Tibial artery (tissue), 4 donors: ENCODE measurements around the gene MRPL14.

Experiments used
- DNase-seq, 2 donors: peaks; one replicate each; pipeline ENCODE4 v3.0.0-alpha.2; 2019
- H3K27ac ChIP-seq, 2 donors: fragments of 200-600 bp; sonication (generic) in 1 of 2; 1 replicate in 1 of 2; 2 replicates in 1 of 2; pipeline ENCODE4 v1.5.1; 2018 to 2019; ENCODE audit warnings: mild to moderate bottlenecking in 1 of 2
- H3K27me3 ChIP-seq, 2 donors: fragments of 200-600 bp; sonication (generic) in 1 of 2; one replicate each; pipeline versions ENCODE4 v1.5.1 to v1.6.0; 2016 to 2019
- H3K36me3 ChIP-seq, 3 donors: fragments of 200-600 bp; sonication (generic) in 2 of 3; one replicate each; pipeline ENCODE4 v1.5.1; 2016 to 2019; ENCODE audit warnings: mild to moderate bottlenecking in 2 of 3
- H3K4me1 ChIP-seq, 4 donors: fragments of 200-600 bp; sonication (generic) in 2 of 4; 1 replicate in 3 of 4; 2 replicates in 1 of 4; pipeline ENCODE4 v1.5.1; 2016 to 2019
- H3K4me3 ChIP-seq, 2 donors: fragments of 200-600 bp; sonication (generic) in 1 of 2; 1 replicate in 1 of 2; 2 replicates in 1 of 2; pipeline ENCODE4 v1.5.1; 2018 to 2019; ENCODE audit warnings: mild to moderate bottlenecking in 2 of 2
- H3K9me3 ChIP-seq, 3 donors: fragments of 200-600 bp; sonication (generic) in 1 of 3; one replicate each; pipeline ENCODE4 v1.5.1; 2016 to 2019
- CTCF ChIP-seq, 2 experiments: fragments of 200-600 bp in 1 of 2; fragments of 450-650 bp in 1 of 2; IDR thresholded peaks; one replicate each; pipeline ENCODE4 v1.5.1; 2017 to 2019; ENCODE audit warnings: antibody characterized with exemption in 2 of 2, mild to moderate bottlenecking in 1 of 2, moderate library complexity in 1 of 2
- intact Hi-C: fragments of 100-400 bp; cut with DNase I; formaldehyde crosslinking; loops from one replicate; pipeline ENCODE4 v1.15.0; 2023; ENCODE audit warnings: low total_unique reads

The MRPL14 gene

GRCh38 chr6:44074439-44074812 lies 52.8 kb downstream of the MRPL14 start:
- peak; percentile 71 to 86 for DNase-seq
- Histone ChIP-seq H3K9me3 (no peaks in the 10 kb centered on the region), H3K36me3 (no peaks in the 10 kb centered on the region), H3K4me1 (peaks cover 0 to 52% (median 36%) of the 10 kb centered on the region in 4 donors), H3K4me3 (no peak overlapping the region), H3K27ac (peak overlapping the region; percentile 75 to 76), H3K27me3 (peaks cover 0 to 8% of the 10 kb centered on the region in 2 donors)
- peak; percentile 82 to 87 for TF ChIP-seq CTCF (IDR thresholded peaks at IDR 0.05)
- intact Hi-C loops = loop anchor here (2.0 kb wide), 1 partner anchor 306 kb away; no protein-coding TSS in a partner anchor

GRCh38 chr6:44073612-44074438 lies 53.4 kb downstream of the MRPL14 start:
- Histone ChIP-seq H3K4me3 (peak overlapping the region; percentile 51 to 61), H3K36me3 (no peaks in the 10 kb centered on the region), H3K9me3 (no peaks in the 10 kb centered on the region), H3K4me1 (peaks cover 0 to 52% (median 36%) of the 10 kb centered on the region in 4 donors), H3K27ac (peak overlapping the region; percentile 75 to 76), H3K27me3 (peaks cover 0 to 8% of the 10 kb centered on the region in 2 donors)
- intact Hi-C loops = loop anchor here (2.0 kb wide), 1 partner anchor 305 kb away; no protein-coding TSS in a partner anchor
- DNase-seq = no peak
- no peak for TF ChIP-seq CTCF (IDR thresholded peaks at IDR 0.05)

GRCh38 chr6:44072959-44073611 lies 54.2 kb downstream of the MRPL14 start:
- peak overlapping the region; percentile 75 to 76 for H3K27ac ChIP-seq
- DNase-seq = peak; percentile 67 to 90
- peaks cover 0 to 52% (median 37%) of the 10 kb centered on the region in 4 donors for H3K4me1 ChIP-seq
- H3K27me3 ChIP-seq = peaks cover 0 to 8% of the 10 kb centered on the region in 2 donors
- TF ChIP-seq CTCF (IDR thresholded peaks at IDR 0.05) = no peak
- intact Hi-C loops = no loop called here
- peak overlapping the region; percentile 51 to 61 for H3K4me3 ChIP-seq
- H3K36me3 ChIP-seq = no peaks in the 10 kb centered on the region
- no peaks in the 10 kb centered on the region for H3K9me3 ChIP-seq

GRCh38 chr6:44072452-44072958 lies 54.7 kb downstream of the MRPL14 start:
- intact Hi-C loops = no loop called here
- Histone ChIP-seq H3K27me3 (peaks cover 0 to 8% of the 10 kb centered on the region in 2 donors), H3K4me1 (peaks cover 0 to 52% (median 37%) of the 10 kb centered on the region in 4 donors), H3K9me3 (no peaks in the 10 kb centered on the region), H3K36me3 (no peaks in the 10 kb centered on the region), H3K4me3 (peak overlapping the region; percentile 51 to 61), H3K27ac (peak overlapping the region; percentile 74 to 76)
- no peak for TF ChIP-seq CTCF (IDR thresholded peaks at IDR 0.05)
- no peak for DNase-seq

GRCh38 chr6:44071670-44072451 lies 55.4 kb downstream of the MRPL14 start:
- H3K9me3 ChIP-seq = no peaks in the 10 kb centered on the region
- peaks cover 0 to 48% (median 34%) of the 10 kb centered on the region in 4 donors for H3K4me1 ChIP-seq
- no peak for TF ChIP-seq CTCF (IDR thresholded peaks at IDR 0.05)
- H3K36me3 ChIP-seq = no peaks in the 10 kb centered on the region
- H3K27ac ChIP-seq = peak overlapping the region; percentile 74 to 76
- no peak for DNase-seq
- H3K27me3 ChIP-seq = peaks cover 0 to 3% of the 10 kb centered on the region in 2 donors
- no peak overlapping the region for H3K4me3 ChIP-seq
- intact Hi-C loops = no loop called here
